ENCODE results near the gene RGL2.

GRCh38 chr6:33314943-33315792 lies 16.4 kb upstream of the RGL2 start:
- no peak for TF ChIP-seq CTCF (IDR thresholded peaks at IDR 0.05; ENCODE audit: extremely low read depth in 1 of 2, insufficient read depth in 1 of 2, low read depth in 1 of 2, low read length in 2 of 2)
- TF ChIP-seq FOS (IDR thresholded peaks at IDR 0.05; ENCODE audit: borderline replicate concordance, insufficient read depth, low read length) = no peak

All from endothelial cell of umbilical vein (primary cell).